Measurements from ENCODE around the gene GIN1. TPM values are rescaled to one million over a fixed set of nuclear protein-coding genes. Genes with fewer than 3 reads are reported as not detected.
"Not testable (repeated sequence)": the region's sequence is repeated elsewhere in the genome, so short reads cannot be mapped to it uniquely, and the experiment has no call there.

Gene GIN1
- total RNA-seq, 1 donor from 2014 or later = 18.9 TPM

- DNase-seq = no peak
- no peak for ATAC-seq
- intact Hi-C loops (cut with micrococcal nuclease) = no loop called here
Measured at GRCh38 chr5:103057208-103058130, 62.5 kb downstream of the GIN1 start.

GRCh38 chr5:103046706-103047105 lies 73.2 kb downstream of the GIN1 start:
- intact Hi-C loops (cut with micrococcal nuclease) = loop anchor here (10.0 kb wide), 1 partner anchor 462 kb away; no protein-coding TSS in a partner anchor

GRCh38 chr5:103041071-103041676 lies 78.8 kb downstream of the GIN1 start:
- no peak for ATAC-seq
- DNase-seq = no peak
- intact Hi-C loops (cut with micrococcal nuclease) = loop anchor here (10.0 kb wide), 1 partner anchor 456 kb away; no protein-coding TSS in a partner anchor

More at GRCh38 chr5:103046706-103047105, 73.2 kb downstream of the GIN1 start:
- DNase-seq, ATAC-seq: not testable (repeated sequence)

GRCh38 chr5:103037673-103038455 lies 82.1 kb downstream of the GIN1 start:
- ATAC-seq (no peak), DNase-seq (no peak)
- intact Hi-C loops (cut with micrococcal nuclease) = no loop called here

- ATAC-seq = no peak
- DNase-seq = no peak
- intact Hi-C loops (cut with micrococcal nuclease) = no loop called here
Measured at GRCh38 chr5:103036601-103037000, 83.3 kb downstream of the GIN1 start.

Other genes starting within 250 kb of the GIN1 start
- gene PPIP5K2, start 163 bp upstream of the GIN1 start, total RNA-seq = 76.5 TPM
- 4.7 TPM for gene MACIR, start 138.6 kb upstream of the GIN1 start, total RNA-seq

Measured in left ventricle myocardium superior (tissue), 1 donor.